Kidney (tissue), 14 donors: Measurements from ENCODE around the gene ANO10. TPM values are rescaled to one million over a fixed set of nuclear protein-coding genes. Genes with fewer than 3 reads are reported as not detected.

ENCODE experiments used
- DNase-seq, 5 donors: peaks; one replicate each; pipeline ENCODE4 v3.0.0-alpha.2; 2013 to 2020
- FAIRE-seq: peaks from 2 replicates; lab custom pipeline; 2012; peaks lifted over from hg19 to GRCh38; lab: Jason Lieb, UNC
- H3K27ac ChIP-seq, 2 donors: one replicate each; pipeline ENCODE4 v1.7.0; 2013; ENCODE audit warnings: low read depth in 2 of 2, low read length in 2 of 2, inconsistent platforms in 1 of 2
- H3K27me3 ChIP-seq: one replicate; pipeline ENCODE4 v1.7.1; 2013; ENCODE audit warnings: low read length, inconsistent platforms; ENCODE audit not compliant: control insufficient read depth, insufficient read depth
- H3K36me3 ChIP-seq, 3 donors: one replicate each; pipeline versions ENCODE4 v1.7.0 to v1.7.1; 2013; ENCODE audit warnings: low read length in 3 of 3, control low read depth in 1 of 3, inconsistent platforms in 1 of 3; ENCODE audit not compliant: insufficient read depth in 3 of 3, control insufficient read depth in 2 of 3
- H3K4me1 ChIP-seq, 3 donors: one replicate each; pipeline versions ENCODE4 v1.7.0 to v1.7.1; 2013; ENCODE audit warnings: low read length in 3 of 3, inconsistent platforms in 1 of 3, low read depth in 1 of 3; ENCODE audit not compliant: control insufficient read depth in 2 of 3, insufficient read depth in 2 of 3
- H3K4me3 ChIP-seq, 3 donors: one replicate each; pipeline versions ENCODE4 v1.7.0 to v1.8.1; 2013; ENCODE audit warnings: low read length in 3 of 3, control low read depth in 1 of 3, inconsistent platforms in 1 of 3
- H3K9ac ChIP-seq, 3 donors: one replicate each; pipeline versions ENCODE4 v1.7.0 to v1.7.1; 2013; ENCODE audit warnings: low read length in 3 of 3, control low read depth in 1 of 3, inconsistent platforms in 1 of 3
- H3K9me3 ChIP-seq, 3 donors: one replicate each; pipeline versions ENCODE4 v1.7.0 to v1.7.1; 2013; ENCODE audit warnings: low read length in 3 of 3, control low read depth in 1 of 3, inconsistent platforms in 1 of 3; ENCODE audit not compliant: control insufficient read depth in 2 of 3, insufficient read depth in 1 of 3
- intact Hi-C: fragments of 100-400 bp; cut with DNase I; formaldehyde crosslinking; loops from one replicate; pipeline ENCODE4 v1.11.1; 2022
- polyA plus RNA-seq: library from polyadenylated mRNA; stranded (reverse); fragments of 350-450 nt; fragmentation: Illumina TruSeq; extraction: RNeasy Lipid Tissue Mini Kit (QIAGEN cat#74804); gene quantifications from one replicate; pipeline ENCODE4 v1.2.3, GENCODE V29; 2014; ENCODE audit warnings: low read depth, low replicate concordance; ENCODE audit not compliant: insufficient read depth
- total RNA-seq: library from RNA; stranded (reverse); fragmentation: NEBNext Ultra II Directional; extraction: Animal tissue kit (Norgen Biotek cat#: 25700); gene quantifications from one replicate; pipeline ENCODE4 v1.2.1, GENCODE V29; 2021
- TF ChIP-seq, protein P1 (sequence below): IDR thresholded peaks from 3 replicates; pipeline ENCODE4 v1.5.1; 2012; ENCODE audit warnings: mild to moderate bottlenecking, moderate library complexity, borderline replicate concordance; ENCODE audit not compliant: insufficient read depth; ENCODE audit errors: extremely low read depth
- donor health status: control.
- donor health status: control.
- donor health status: control.
- donor health status: control.
- donor health status: control.
- donor health status: DM: yes; HTN: yes; CAD: no.
- donor health status: Normal renal cell carcinoma (clear cell type).

Gene ANO10
- total and polyA plus RNA-seq, 2 donors from 2014 or later = 45.7 to 48.2 TPM

DNA sequence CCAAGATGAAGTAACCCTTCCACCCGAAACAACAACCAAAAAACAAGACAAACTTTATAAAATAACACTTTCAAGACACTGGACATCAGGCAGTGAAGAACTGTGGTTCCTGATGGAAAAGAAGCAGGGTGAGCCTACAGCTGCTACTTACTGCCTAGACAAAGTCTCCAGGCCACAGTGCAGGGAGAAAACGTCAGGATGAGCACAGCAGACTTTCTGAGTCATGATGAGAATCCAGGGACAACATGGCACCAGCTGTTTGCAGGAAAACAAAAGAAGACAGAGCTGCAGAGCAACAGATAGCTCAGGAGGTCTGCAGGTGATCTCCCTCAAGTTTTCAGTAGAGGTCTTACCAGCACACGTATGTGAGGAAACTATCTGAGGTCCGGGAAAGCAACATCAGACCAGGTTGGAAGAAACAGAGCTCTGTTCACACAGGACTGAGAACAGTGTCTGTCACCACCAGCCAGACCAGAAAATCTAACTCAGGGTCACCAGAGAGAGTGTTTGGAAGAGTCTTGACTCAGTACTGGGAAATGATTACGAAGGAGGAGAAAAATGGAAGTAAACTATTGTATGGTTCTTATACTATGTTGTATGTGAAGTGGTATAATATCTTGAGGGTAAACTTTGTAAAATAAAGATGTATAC is 108.9 kb downstream of the ANO10 start:
- TF ChIP-seq, protein P1, sequence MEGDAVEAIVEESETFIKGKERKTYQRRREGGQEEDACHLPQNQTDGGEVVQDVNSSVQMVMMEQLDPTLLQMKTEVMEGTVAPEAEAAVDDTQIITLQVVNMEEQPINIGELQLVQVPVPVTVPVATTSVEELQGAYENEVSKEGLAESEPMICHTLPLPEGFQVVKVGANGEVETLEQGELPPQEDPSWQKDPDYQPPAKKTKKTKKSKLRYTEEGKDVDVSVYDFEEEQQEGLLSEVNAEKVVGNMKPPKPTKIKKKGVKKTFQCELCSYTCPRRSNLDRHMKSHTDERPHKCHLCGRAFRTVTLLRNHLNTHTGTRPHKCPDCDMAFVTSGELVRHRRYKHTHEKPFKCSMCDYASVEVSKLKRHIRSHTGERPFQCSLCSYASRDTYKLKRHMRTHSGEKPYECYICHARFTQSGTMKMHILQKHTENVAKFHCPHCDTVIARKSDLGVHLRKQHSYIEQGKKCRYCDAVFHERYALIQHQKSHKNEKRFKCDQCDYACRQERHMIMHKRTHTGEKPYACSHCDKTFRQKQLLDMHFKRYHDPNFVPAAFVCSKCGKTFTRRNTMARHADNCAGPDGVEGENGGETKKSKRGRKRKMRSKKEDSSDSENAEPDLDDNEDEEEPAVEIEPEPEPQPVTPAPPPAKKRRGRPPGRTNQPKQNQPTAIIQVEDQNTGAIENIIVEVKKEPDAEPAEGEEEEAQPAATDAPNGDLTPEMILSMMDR = no peak
- no peaks in the 10 kb centered on the region for H3K4me1 ChIP-seq
- no peak for DNase-seq
- no peak for FAIRE-seq
- peaks cover 0 to 2% (median 0%) of the 10 kb centered on the region in 3 donors for H3K9me3 ChIP-seq
- H3K4me3 ChIP-seq = no peak overlapping the region
- no peaks in the 10 kb centered on the region for H3K27me3 ChIP-seq
- intact Hi-C loops = no loop called here
- H3K9ac ChIP-seq = no peak overlapping the region
- H3K36me3 ChIP-seq = no peaks in the 10 kb centered on the region
- H3K27ac ChIP-seq = no peak overlapping the region

- Histone ChIP-seq H3K9me3 (no peaks in the 10 kb centered on the region), H3K27ac (no peak overlapping the region), H3K4me1 (no peaks in the 10 kb centered on the region), H3K27me3 (no peaks in the 10 kb centered on the region), H3K4me3 (no peak overlapping the region), H3K9ac (no peak overlapping the region), H3K36me3 (no peaks in the 10 kb centered on the region)
- DNase-seq = no peak
- TF ChIP-seq, protein P1 = no peak
- intact Hi-C loops = loop anchor here (10.0 kb wide), 1 partner anchor 352 kb away; no protein-coding TSS in a partner anchor
- FAIRE-seq = no peak
These were observed 115.2 kb downstream of the ANO10 start for GRCh38 chr3:43506644-43507043.

DNA sequence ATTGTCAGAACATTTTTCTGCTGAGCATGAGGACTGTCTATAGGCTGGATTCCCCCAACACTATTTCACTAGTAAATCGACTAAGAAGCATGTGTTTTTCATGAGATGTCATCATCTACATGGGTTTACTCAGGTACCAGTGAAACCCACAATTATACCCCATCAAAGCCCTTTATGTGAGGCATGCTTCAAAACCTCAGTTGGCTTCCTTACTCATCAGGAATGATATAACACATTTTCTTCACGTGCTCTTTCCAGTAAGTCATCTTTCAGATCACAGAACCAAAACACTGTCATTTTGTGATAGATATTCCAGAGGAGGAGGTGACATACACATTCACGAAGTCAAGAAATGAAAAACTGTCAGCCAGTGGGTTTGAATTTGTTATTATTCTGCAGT is 116.5 kb downstream of the ANO10 start:
- TF ChIP-seq, protein P1 = no peak
- Histone ChIP-seq H3K27ac (no peak overlapping the region), H3K27me3 (no peaks in the 10 kb centered on the region), H3K36me3 (no peaks in the 10 kb centered on the region), H3K4me1 (peaks cover 0 to 2% (median 0%) of the 10 kb centered on the region in 3 donors), H3K9ac (no peak overlapping the region), H3K4me3 (no peak overlapping the region), H3K9me3 (no peaks in the 10 kb centered on the region)
- DNase-seq (no peak), FAIRE-seq (no peak)
- intact Hi-C loops = loop anchor here (10.0 kb wide), 1 partner anchor 351 kb away; no protein-coding TSS in a partner anchor
